ENCODE measurements around the gene CLMN. TPM values are rescaled to one million over a fixed set of nuclear protein-coding genes. Genes with fewer than 3 reads are reported as not detected.

Gene CLMN
- total and polyA plus RNA-seq, 9 of the 15 experiments (the other 6 are each of a cell fraction or from before 2014, with no cell fraction given): 0.01 to 0.18 (median 0.07) TPM; not detected in 4

- Histone ChIP-seq H3K9me3 (replicated peaks; ENCODE audit: control insufficient read depth, insufficient read depth, low read depth, low read length) (no peaks in the 10 kb centered on the region), H2AFZ (ENCODE audit: low read depth, low read length) (no peak overlapping the region), H3K27ac (ENCODE audit: extremely low read depth, low read depth, low read length) (no peak overlapping the region), H3K4me3 (no peak overlapping the region), H3K9ac (ENCODE audit: insufficient read depth in 1 of 2, low read depth in 2 of 2, low read length in 2 of 2) (no peak overlapping the region), H3K27me3 (ENCODE audit: control insufficient read depth in 2 of 2, insufficient read depth in 2 of 2, low read length in 2 of 2) (peaks cover 0 to 11% of the 10 kb centered on the region in 2 experiments; a peak in 2 of 5 replicates), H3K9me1 (ENCODE audit: control insufficient read depth, insufficient read depth, low read length) (no peaks in the 10 kb centered on the region), H3K79me2 (ENCODE audit: control insufficient read depth, insufficient read depth, low read length) (no peaks in the 10 kb centered on the region), H3K4me1 (replicated peaks in 1 of 2; ENCODE audit: control insufficient read depth in 2 of 2, insufficient read depth in 2 of 2, low read length in 2 of 2) (no peaks in the 10 kb centered on the region), H3K4me2 (ENCODE audit: insufficient read depth, low read length) (no peak overlapping the region), H3K36me3 (ENCODE audit: control insufficient read depth, insufficient read depth, low read length) (no peaks in the 10 kb centered on the region), H4K20me1 (replicated peaks; ENCODE audit: control insufficient read depth, insufficient read depth, low read length) (0 out of 2 replicates have a peak, but pooled peaks cover 3% of the 10 kb centered on the region)
- WGBS (ENCODE audit: insufficient coverage, low coverage, missing lambda C conversion rate): 17% methylated on average over 15 of the region's 47 CpGs
- TF ChIP-seq, protein P1, sequence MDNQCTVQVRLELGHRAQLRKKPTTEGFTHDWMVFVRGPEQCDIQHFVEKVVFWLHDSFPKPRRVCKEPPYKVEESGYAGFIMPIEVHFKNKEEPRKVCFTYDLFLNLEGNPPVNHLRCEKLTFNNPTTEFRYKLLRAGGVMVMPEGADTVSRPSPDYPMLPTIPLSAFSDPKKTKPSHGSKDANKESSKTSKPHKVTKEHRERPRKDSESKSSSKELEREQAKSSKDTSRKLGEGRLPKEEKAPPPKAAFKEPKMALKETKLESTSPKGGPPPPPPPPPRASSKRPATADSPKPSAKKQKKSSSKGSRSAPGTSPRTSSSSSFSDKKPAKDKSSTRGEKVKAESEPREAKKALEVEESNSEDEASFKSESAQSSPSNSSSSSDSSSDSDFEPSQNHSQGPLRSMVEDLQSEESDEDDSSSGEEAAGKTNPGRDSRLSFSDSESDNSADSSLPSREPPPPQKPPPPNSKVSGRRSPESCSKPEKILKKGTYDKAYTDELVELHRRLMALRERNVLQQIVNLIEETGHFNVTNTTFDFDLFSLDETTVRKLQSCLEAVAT (IDR thresholded peaks at IDR 0.05): no peak
- no peak for TF ChIP-seq MAFG (tag; conservative IDR thresholded peaks at IDR 0.05)
- no peak for TF ChIP-seq STAT6 (CRISPR knock-in tag; IDR thresholded peaks at IDR 0.05)
- in situ Hi-C loops (cut with MboI): no loop called here
- ATAC-seq (no peak), DNase-seq (ENCODE audit: extremely low read depth in 1 of 4, low spot score in 3 of 4) (no peak), FAIRE-seq (no peak)
- no TSS peak for BruUV-seq (replicated peaks)
- ChIA-PET CTCF (ENCODE audit: low intra/inter-chr PET ratio) (no interaction called here), POLR2A (no interaction called here)
- intact Hi-C loops (cut with micrococcal nuclease): no loop called here
Measured at GRCh38 chr14:95359994-95360826, 40.5 kb upstream of the CLMN start.

Measured in K562 (cell line).